AG09309 (cell line): ENCODE data around the gene PTPN21.

ENCODE experiments used
- DNase-seq: peaks from one replicate; pipeline ENCODE4 v3.0.0-alpha.2; 2010; ENCODE audit warnings: low read depth
- H3K4me3 ChIP-seq: 2 replicates; pipeline ENCODE4 v1.5.1; 2011; ENCODE audit warnings: mild to moderate bottlenecking, low read depth, low read length, moderate library complexity; ENCODE audit not compliant: control insufficient read depth
- TF ChIP-seq, protein P1 (sequence below): IDR thresholded peaks from 2 replicates; pipeline ENCODE4 v1.5.1; 2011; ENCODE audit warnings: mild to moderate bottlenecking, low read depth, low read length, inconsistent platforms; ENCODE audit not compliant: insufficient read depth, control insufficient read depth; ENCODE audit errors: missing control alignments

PTPN21 gene

GRCh38 chr14:88597038-88597437 lies 42.2 kb upstream of the PTPN21 start:
- TF ChIP-seq, protein P1, sequence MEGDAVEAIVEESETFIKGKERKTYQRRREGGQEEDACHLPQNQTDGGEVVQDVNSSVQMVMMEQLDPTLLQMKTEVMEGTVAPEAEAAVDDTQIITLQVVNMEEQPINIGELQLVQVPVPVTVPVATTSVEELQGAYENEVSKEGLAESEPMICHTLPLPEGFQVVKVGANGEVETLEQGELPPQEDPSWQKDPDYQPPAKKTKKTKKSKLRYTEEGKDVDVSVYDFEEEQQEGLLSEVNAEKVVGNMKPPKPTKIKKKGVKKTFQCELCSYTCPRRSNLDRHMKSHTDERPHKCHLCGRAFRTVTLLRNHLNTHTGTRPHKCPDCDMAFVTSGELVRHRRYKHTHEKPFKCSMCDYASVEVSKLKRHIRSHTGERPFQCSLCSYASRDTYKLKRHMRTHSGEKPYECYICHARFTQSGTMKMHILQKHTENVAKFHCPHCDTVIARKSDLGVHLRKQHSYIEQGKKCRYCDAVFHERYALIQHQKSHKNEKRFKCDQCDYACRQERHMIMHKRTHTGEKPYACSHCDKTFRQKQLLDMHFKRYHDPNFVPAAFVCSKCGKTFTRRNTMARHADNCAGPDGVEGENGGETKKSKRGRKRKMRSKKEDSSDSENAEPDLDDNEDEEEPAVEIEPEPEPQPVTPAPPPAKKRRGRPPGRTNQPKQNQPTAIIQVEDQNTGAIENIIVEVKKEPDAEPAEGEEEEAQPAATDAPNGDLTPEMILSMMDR, result no peak
- H3K4me3 ChIP-seq, result no peak overlapping the region
- DNase-seq, result no peak

DNA sequence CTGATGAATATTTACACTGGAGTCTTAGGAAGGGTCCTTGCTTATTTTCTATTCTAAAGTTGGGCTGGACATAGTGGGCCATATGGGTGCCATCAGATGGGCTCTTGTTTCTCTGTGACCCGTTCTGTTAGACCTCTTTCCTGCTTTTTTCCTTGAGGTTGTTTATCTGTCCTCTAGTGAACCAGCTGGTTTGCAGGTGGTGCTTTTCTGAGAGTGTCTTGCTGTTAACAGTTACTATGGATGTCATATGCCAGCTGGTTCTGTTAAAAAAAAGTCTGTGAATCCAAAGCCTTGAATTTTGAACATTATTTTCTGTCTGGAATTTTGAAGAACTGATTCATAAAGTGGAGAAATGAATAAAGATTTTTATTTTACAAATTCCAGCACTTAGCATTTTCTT lies 37.2 kb upstream of the PTPN21 start:
- TF ChIP-seq, protein P1, result no peak
- no peak overlapping the region for H3K4me3 ChIP-seq
- no peak for DNase-seq

DNA sequence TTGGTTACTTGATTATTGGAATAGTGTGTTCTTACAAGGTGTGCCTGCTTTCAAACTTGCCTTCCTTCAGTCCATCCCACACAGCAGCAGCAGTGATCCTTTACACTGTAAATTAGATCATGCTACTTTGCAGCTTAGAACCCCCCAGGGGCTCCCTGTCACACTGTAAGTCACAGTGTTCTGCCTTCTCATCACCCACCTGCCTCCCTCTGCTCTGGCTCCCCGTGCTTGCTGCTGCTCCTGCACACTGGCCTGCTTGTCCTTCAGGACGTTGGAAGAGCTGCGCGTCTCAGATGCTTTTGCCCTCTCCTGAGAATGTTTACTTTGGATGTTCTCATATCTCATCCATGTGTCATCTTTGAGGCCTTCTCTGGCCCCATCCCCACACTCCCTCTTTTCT lies 35.4 kb upstream of the PTPN21 start:
- H3K4me3 ChIP-seq, result no peak overlapping the region
- DNase-seq, result no peak
- TF ChIP-seq, protein P1, result no peak

GRCh38 chr14:88588081-88588480 lies 33.3 kb upstream of the PTPN21 start:
- H3K4me3 ChIP-seq, result no peak overlapping the region
- DNase-seq, result no peak
- TF ChIP-seq, protein P1, result no peak

- DNase-seq, result no peak
- TF ChIP-seq, protein P1, result no peak
- no peak overlapping the region for H3K4me3 ChIP-seq
Measured at GRCh38 chr14:88584451-88584850, 29.6 kb upstream of the PTPN21 start.

GRCh38 chr14:88576222-88576621 lies 21.4 kb upstream of the PTPN21 start:
- TF ChIP-seq, protein P1, result no peak
- no peak overlapping the region for H3K4me3 ChIP-seq
- DNase-seq, result no peak

- no peak for DNase-seq
- TF ChIP-seq, protein P1, result no peak
Measured at GRCh38 chr14:88572117-88572516, 17.3 kb upstream of the PTPN21 start.

More at GRCh38 chr14:88572117-88572516, 17.3 kb upstream of the PTPN21 start:
- no peak overlapping the region for H3K4me3 ChIP-seq
